B cell (primary cell): ENCODE measurements around the gene SHROOM2.

ENCODE experiments used
- EZH2 ChIP-seq: IDR thresholded peaks from 2 replicates; pipeline ENCODE4 v1.6.1; 2012; ENCODE audit warnings: borderline replicate concordance, low read depth, mild to moderate bottlenecking, moderate library complexity, low read length; ENCODE audit not compliant: insufficient read depth, poor library complexity, severe bottlenecking
- TF ChIP-seq, protein P1 (sequence below): fragments of 200-600 bp; IDR thresholded peaks from one replicate; pipeline ENCODE4 v1.8.0; 2022; ENCODE audit warnings: antibody characterized with exemption, mild to moderate bottlenecking

DNA sequence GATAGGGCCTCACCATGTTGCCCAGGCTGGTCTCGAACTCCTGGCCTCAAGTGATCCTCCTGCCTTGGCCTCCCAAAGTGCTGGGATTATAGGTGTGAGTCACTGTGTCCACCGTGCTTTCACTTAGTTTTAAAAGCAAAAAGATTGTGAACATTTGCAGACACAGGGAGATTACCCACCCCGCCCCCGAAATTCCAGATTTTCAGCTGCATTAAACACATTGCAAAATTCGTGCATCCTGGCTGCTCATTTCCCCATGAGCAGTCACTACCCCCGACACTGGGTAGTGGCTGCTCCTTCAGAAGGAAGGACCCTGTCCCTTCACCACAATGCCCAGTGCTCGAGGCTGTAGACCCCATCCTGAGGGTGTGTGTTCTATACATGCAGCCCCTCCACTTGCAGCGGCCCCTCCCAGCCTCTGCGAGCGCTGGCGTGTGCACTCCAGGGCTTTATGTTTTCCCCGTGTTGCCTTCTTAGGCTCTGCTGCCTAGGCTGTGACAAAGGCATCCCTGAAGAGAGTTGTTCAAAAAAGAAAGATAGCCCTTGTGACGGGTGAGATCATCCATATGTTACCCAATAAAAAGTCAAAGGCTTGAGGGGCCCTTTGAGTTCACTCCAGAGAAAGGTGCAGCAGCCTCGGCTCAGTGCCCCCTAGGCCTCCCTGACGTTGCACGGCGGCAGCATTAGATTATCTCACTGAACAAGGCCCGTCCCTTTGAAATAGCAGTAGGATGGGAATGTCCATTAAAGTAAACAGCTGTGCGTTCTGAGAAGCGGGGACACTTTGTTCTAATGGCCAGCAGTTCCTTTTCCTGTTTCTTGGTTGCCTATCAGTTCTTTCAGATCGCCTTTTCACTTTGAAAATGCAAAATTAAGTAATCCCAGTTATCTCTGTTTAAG lies 71.6 kb downstream of the SHROOM2 start:
- TF ChIP-seq, protein P1, sequence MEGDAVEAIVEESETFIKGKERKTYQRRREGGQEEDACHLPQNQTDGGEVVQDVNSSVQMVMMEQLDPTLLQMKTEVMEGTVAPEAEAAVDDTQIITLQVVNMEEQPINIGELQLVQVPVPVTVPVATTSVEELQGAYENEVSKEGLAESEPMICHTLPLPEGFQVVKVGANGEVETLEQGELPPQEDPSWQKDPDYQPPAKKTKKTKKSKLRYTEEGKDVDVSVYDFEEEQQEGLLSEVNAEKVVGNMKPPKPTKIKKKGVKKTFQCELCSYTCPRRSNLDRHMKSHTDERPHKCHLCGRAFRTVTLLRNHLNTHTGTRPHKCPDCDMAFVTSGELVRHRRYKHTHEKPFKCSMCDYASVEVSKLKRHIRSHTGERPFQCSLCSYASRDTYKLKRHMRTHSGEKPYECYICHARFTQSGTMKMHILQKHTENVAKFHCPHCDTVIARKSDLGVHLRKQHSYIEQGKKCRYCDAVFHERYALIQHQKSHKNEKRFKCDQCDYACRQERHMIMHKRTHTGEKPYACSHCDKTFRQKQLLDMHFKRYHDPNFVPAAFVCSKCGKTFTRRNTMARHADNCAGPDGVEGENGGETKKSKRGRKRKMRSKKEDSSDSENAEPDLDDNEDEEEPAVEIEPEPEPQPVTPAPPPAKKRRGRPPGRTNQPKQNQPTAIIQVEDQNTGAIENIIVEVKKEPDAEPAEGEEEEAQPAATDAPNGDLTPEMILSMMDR: no peak
- no peak for TF ChIP-seq EZH2
